Lower leg skin (tissue), 4 donors: Measurements from ENCODE around the gene HARS2. TPM values are rescaled to one million over a fixed set of nuclear protein-coding genes. Genes with fewer than 3 reads are reported as not detected.

ENCODE experiments used
- DNase-seq, 2 donors: peaks; one replicate each; pipeline ENCODE4 v3.0.0-alpha.2; 2019; ENCODE audit warnings: low spot score in 2 of 2
- H3K4me3 ChIP-seq: fragments of 200-600 bp; sonication (generic); 2 replicates; pipeline ENCODE4 v1.5.1; 2017; ENCODE audit warnings: mild to moderate bottlenecking, low read depth; ENCODE audit not compliant: poor library complexity, severe bottlenecking
- POLR2A ChIP-seq, 2 donors: fragments of 450-650 bp; IDR thresholded peaks; one replicate each; pipeline ENCODE4 v1.6.1; 2016 to 2017; ENCODE audit warnings: antibody characterized with exemption in 2 of 2, mild to moderate bottlenecking in 1 of 2, moderate library complexity in 1 of 2
- WGBS, 2 donors: methylation state at CpG; one replicate each; pipeline ENCODE4 v1.1.5; 2018; 5-methylcytosine and 5-hydroxymethylcytosine counted together
- intact Hi-C: fragments of 100-400 bp; cut with DNase I; formaldehyde crosslinking; loops from one replicate; pipeline ENCODE4 v1.15.0; 2023; ENCODE audit warnings: low total_unique reads
- microRNA-seq, 2 donors: library from miRNA; unstranded; fragments of <30 nt; microRNA quantifications; one replicate each; pipeline ENCODE4, GENCODE V29; 2016; ENCODE audit warnings: borderline replicate concordance in 2 of 2, borderline number of aligned reads in 1 of 2
- total RNA-seq, 4 donors: library from RNA; depleted of rRNA; stranded (reverse); fragments of >200 nt; gene quantifications; one replicate each; pipeline ENCODE4 v1.1.0, GENCODE V29; 2016
- TF ChIP-seq, protein P1 (sequence below), 3 donors: fragments of 450-650 bp; IDR thresholded peaks; one replicate each; pipeline ENCODE4 v1.5.1; 2016; ENCODE audit warnings: antibody characterized with exemption in 3 of 3, mild to moderate bottlenecking in 3 of 3, moderate library complexity in 2 of 3

Gene HARS2
- total RNA-seq, 4 donors from 2014 or later, result 17.4 to 37.2 (median 31.8) TPM

DNA sequence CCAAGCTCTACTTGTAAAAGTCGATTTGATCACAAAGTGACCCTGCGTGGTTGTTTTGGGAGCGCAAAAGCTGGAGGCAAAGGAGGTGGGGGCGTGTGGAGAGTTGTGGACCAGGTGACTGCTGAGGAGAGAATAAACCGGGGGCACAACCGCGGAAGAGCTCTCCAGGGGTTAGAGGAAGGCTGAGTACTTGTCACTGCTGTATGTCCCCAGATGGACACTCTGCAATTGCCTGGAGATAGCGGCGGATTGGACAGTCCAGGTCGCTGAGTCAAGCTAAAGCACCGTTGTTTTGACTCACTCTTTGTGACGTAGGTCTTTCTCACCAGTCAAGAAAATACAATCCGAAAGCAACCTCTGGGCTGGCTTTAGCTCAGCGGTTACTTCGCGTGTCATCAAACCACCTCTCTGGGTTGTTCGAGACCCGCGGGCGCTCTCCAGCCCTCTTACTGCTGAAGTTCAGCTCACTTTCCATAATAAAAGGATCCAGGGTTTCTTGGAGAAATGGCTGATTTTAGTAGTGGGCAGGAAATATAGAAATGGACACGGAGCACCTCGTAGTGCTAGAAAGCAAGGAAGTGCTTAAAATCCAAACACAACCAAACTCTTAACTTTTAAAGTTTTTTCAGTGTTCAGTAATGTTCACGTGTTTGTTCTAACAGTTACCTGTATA is 34.7 kb downstream of the HARS2 start:
- TF ChIP-seq, protein P1, sequence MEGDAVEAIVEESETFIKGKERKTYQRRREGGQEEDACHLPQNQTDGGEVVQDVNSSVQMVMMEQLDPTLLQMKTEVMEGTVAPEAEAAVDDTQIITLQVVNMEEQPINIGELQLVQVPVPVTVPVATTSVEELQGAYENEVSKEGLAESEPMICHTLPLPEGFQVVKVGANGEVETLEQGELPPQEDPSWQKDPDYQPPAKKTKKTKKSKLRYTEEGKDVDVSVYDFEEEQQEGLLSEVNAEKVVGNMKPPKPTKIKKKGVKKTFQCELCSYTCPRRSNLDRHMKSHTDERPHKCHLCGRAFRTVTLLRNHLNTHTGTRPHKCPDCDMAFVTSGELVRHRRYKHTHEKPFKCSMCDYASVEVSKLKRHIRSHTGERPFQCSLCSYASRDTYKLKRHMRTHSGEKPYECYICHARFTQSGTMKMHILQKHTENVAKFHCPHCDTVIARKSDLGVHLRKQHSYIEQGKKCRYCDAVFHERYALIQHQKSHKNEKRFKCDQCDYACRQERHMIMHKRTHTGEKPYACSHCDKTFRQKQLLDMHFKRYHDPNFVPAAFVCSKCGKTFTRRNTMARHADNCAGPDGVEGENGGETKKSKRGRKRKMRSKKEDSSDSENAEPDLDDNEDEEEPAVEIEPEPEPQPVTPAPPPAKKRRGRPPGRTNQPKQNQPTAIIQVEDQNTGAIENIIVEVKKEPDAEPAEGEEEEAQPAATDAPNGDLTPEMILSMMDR (IDR thresholded peaks at IDR 0.05), result no peak
- TF ChIP-seq POLR2A (IDR thresholded peaks at IDR 0.05), result no peak
- 11 to 14% methylated on average over 23 of the region's 23 CpGs for WGBS, 2 donors
- H3K4me3 ChIP-seq, result no peak overlapping the region
- intact Hi-C loops, result no loop called here
- DNase-seq, result peak in 1 of 2 donors; percentile 17

DNA sequence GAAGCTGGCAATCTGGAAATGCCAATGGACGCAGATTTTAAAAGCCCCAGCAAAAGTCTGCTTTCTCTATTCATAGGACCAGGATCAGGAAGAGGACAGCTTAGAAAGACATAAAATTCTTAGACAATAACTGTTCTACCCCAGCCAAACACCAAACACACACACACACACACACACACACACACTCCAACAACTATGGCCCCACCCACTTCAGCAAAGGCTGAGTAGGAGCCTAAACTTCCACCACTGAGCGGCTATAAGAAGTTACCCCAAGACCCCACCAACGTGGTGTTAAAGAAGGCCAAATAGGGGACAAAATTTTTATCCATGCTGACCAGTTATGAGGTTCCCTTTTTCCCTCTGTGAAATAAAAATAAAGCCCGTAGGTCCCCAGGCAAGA is 41.8 kb downstream of the HARS2 start:
- WGBS, 2 donors, result 63 to 67% methylated on average over 4 of the region's 4 CpGs
- intact Hi-C loops, result no loop called here
- no peak for DNase-seq

DNA sequence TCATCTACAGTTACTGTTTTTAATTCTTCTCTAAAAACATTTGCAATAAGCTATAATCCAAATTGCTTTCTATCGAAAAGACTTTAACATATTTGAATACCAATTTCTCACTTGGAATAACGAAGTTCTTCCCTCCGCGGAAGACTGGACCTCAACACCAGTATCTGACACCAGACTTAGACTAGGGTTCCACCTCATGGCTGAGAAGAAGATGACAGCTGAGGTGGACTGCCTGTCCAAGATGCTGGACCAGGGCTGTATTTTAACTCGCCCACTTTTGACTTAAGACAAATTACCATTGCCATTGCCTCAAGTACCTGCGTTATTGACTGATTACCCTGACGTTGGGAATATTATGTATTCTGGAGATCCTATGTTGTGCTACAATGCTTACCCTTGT is 43.1 kb downstream of the HARS2 start:
- no peak overlapping the region for H3K4me3 ChIP-seq
- TF ChIP-seq POLR2A (IDR thresholded peaks at IDR 0.05), result no peak
- TF ChIP-seq, protein P1 (IDR thresholded peaks at IDR 0.05), result no peak
- DNase-seq, result no peak
- 56 to 62% methylated on average over 7 of the region's 7 CpGs for WGBS, 2 donors
- intact Hi-C loops, result no loop called here

More for the DNA sequence above, 41.8 kb downstream of the HARS2 start:
- no peak overlapping the region for H3K4me3 ChIP-seq
- TF ChIP-seq, protein P1 (IDR thresholded peaks at IDR 0.05), result no peak
- TF ChIP-seq POLR2A (IDR thresholded peaks at IDR 0.05), result no peak

DNA sequence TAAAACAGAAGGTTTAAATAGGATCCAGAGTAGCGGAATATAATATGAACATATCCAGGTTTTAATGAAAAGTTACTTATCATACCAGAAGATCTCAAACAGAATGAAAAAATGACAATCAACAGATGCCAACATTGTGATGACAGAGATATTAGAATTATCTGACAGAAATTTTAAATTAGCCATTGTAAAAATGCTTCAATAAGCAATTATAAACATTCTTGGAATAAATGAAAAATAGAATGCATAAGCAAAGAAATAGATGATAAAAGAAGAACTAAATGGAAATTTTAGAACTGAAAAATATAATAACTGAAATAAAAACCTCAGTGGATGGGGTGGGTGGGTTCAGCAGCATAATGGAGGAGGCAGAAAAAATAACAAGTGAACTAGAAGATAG is 46.2 kb downstream of the HARS2 start:
- no peak overlapping the region for H3K4me3 ChIP-seq
- TF ChIP-seq, protein P1 (IDR thresholded peaks at IDR 0.05), result no peak
- no peak for TF ChIP-seq POLR2A (IDR thresholded peaks at IDR 0.05)
- no peak for DNase-seq
- intact Hi-C loops, result no loop called here
- 59 to 82% methylated on average over 1 of the region's 1 CpG for WGBS, 2 donors

DNA sequence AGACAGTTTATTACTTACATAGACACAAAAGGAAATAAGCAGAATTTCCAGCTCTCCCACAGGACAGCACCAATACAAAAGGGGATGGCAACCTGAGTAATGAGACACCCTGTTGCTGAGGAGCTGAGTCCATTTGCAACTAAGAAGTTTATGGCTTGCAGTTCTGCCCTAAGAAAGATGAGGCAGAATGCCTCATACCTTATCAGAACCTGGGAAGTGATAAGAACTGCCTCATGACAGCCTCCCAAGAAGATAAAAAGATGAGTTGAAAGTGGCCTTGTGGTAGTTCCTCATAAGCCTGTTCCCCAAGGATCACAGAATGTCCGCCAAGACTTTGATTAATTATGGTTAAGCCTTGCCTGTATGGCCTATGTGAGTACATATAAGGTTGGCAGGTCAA is 50.7 kb downstream of the HARS2 start:
- DNase-seq, result no peak
- no peak for TF ChIP-seq POLR2A (IDR thresholded peaks at IDR 0.05)
- TF ChIP-seq, protein P1 (IDR thresholded peaks at IDR 0.05), result no peak
- intact Hi-C loops, result no loop called here
- no peak overlapping the region for H3K4me3 ChIP-seq
- 73 to 80% methylated on average over 1 of the region's 1 CpG for WGBS, 2 donors

Small RNAs within 50 kb of the gene (microRNA-seq; reads per million reads assigned to microRNA genes)
- gene MIR3655, result 0 to 1.7 reads per million in 2 donors

Other genes starting within 250 kb of the HARS2 start
- 10 to 100 TPM; 19.2 to 32.1 (median 27.2) TPM for gene EIF4EBP3, start 143.8 kb upstream of the HARS2 start, total RNA-seq
- 10 to 100 TPM; 11.4 to 23.9 (median 14.6) TPM for gene SRA1, start 134.0 kb upstream of the HARS2 start, total RNA-seq
- 10 to 100 TPM; 14.0 to 23.7 (median 19.2) TPM for gene APBB3, start 126.9 kb upstream of the HARS2 start, total RNA-seq
- gene SLC35A4, start 126.6 kb upstream of the HARS2 start, total RNA-seq, result 10 to 100 TPM; 59.7 to 86.4 (median 68.2) TPM
- 10 to 100 TPM; 14.9 to 22.1 (median 19.1) TPM for gene CD14, start 58.3 kb upstream of the HARS2 start, total RNA-seq
- gene TMCO6, start 52.0 kb upstream of the HARS2 start, total RNA-seq, result 10 to 100 TPM; 60.3 to 99.8 (median 67.3) TPM
- 10 to 100 TPM; 39.4 to 57.6 (median 45.8) TPM for gene NDUFA2, start 43.8 kb upstream of the HARS2 start, total RNA-seq
- gene IK, start 43.6 kb upstream of the HARS2 start, total RNA-seq, result 100 to 1,000 TPM in 1 of 4 donors, 10 to 100 TPM in 3; 64.1 to 105 (median 94.8) TPM
- 10 to 100 TPM; 19.7 to 26.1 (median 21.4) TPM for gene WDR55, start 26.6 kb upstream of the HARS2 start, total RNA-seq
- gene DND1, start 17.9 kb upstream of the HARS2 start, total RNA-seq, result under 1 TPM; 0.49 to 0.94 (median 0.69) TPM
- gene HARS1, start 85 bp upstream of the HARS2 start, total RNA-seq, result 10 to 100 TPM; 71.9 to 90.6 (median 80.8) TPM
- 10 to 100 TPM; 28.2 to 48.6 (median 41.2) TPM for gene ZMAT2, start 9.0 kb downstream of the HARS2 start, total RNA-seq
- not detected for gene PCDHA1, start 94.7 kb downstream of the HARS2 start, total RNA-seq
- gene PCDHA2, start 103.4 kb downstream of the HARS2 start, total RNA-seq, result not detected
- gene PCDHA3, start 109.6 kb downstream of the HARS2 start, total RNA-seq, result under 1 TPM in 2 of 4 donors, not detected in 2; 0.05 to 0.13 TPM
- gene PCDHA4, start 115.6 kb downstream of the HARS2 start, total RNA-seq, result under 1 TPM in 3 of 4 donors, not detected in 1; 0.08 to 0.58 (median 0.23) TPM
- under 1 TPM in 3 of 4 donors, not detected in 1; 0.05 to 0.19 (median 0.10) TPM for gene PCDHA5, start 130.2 kb downstream of the HARS2 start, total RNA-seq
- under 1 TPM in 2 of 4 donors, not detected in 2; 0.13 to 0.49 TPM for gene PCDHA6, start 136.5 kb downstream of the HARS2 start, total RNA-seq
- under 1 TPM in 1 of 4 donors, not detected in 3; 0.20 TPM for gene PCDHA7, start 142.8 kb downstream of the HARS2 start, total RNA-seq
- under 1 TPM in 1 of 4 donors, not detected in 3; 0.22 TPM for gene PCDHA8, start 149.7 kb downstream of the HARS2 start, total RNA-seq
- under 1 TPM in 2 of 4 donors, not detected in 2; 0.06 to 0.07 TPM for gene PCDHA9, start 156.9 kb downstream of the HARS2 start, total RNA-seq
- gene PCDHA10, start 164.4 kb downstream of the HARS2 start, total RNA-seq, result 1 to 10 TPM in 1 of 4 donors, under 1 TPM in 3; 0.08 to 1.0 (median 0.55) TPM
- under 1 TPM in 3 of 4 donors, not detected in 1; 0.17 to 0.94 (median 0.34) TPM for gene PCDHA11, start 177.5 kb downstream of the HARS2 start, total RNA-seq
- gene PCDHA12, start 183.9 kb downstream of the HARS2 start, total RNA-seq, result under 1 TPM in 3 of 4 donors, not detected in 1; 0.04 to 0.39 (median 0.25) TPM
- gene PCDHA13, start 190.7 kb downstream of the HARS2 start, total RNA-seq, result under 1 TPM in 3 of 4 donors, not detected in 1; 0.16 to 0.34 (median 0.30) TPM
- under 1 TPM in 2 of 4 donors, not detected in 2; 0.16 to 0.17 TPM for gene PCDHAC1, start 234.8 kb downstream of the HARS2 start, total RNA-seq